HPDE6-E6E7 (cell line): ENCODE results near the gene MAP2K1.

ENCODE experiments used
- DNase-seq: peaks from one replicate; pipeline ENCODE4 v3.0.0; 2011; ENCODE audit warnings: missing footprints; ENCODE audit errors: extremely low spot score

The MAP2K1 gene

GRCh38 chr15:66503780-66504562 lies 117.3 kb downstream of the MAP2K1 start:
- DNase-seq = no peak

- DNase-seq = peak; percentile 51
These were observed 118.1 kb downstream of the MAP2K1 start, which contains the start of the genes RPL4 and ZWILCH for GRCh38 chr15:66504563-66505429. Gene RPL4 (minus strand): TSS chr15:66504855. CDS start chr15:66504790, 65 bp downstream. Gene ZWILCH (plus strand): TSS chr15:66505326. CDS start chr15:66505339, 13 bp downstream.

- DNase-seq = peak; percentile 21
These were observed 118.7 kb downstream of the MAP2K1 start for GRCh38 chr15:66505430-66505811.

- DNase-seq = no peak
These were observed 119.1 kb downstream of the MAP2K1 start for GRCh38 chr15:66505818-66506217.

GRCh38 chr15:66508293-66508883 lies 121.7 kb downstream of the MAP2K1 start:
- no peak for DNase-seq

GRCh38 chr15:66514586-66514985 lies 127.9 kb downstream of the MAP2K1 start:
- DNase-seq = no peak

GRCh38 chr15:66515901-66516322 lies 129.2 kb downstream of the MAP2K1 start:
- DNase-seq = no peak

- no peak for DNase-seq
These were observed 137.2 kb downstream of the MAP2K1 start for GRCh38 chr15:66523926-66524325.

- no peak for DNase-seq
These were observed 138.1 kb downstream of the MAP2K1 start for GRCh38 chr15:66524838-66525237.

GRCh38 chr15:66535056-66535455 lies 148.3 kb downstream of the MAP2K1 start:
- DNase-seq = no peak
